Dedifferentiated amniotic fluid mesenchymal stem cell (primary cell): ENCODE results near the gene DOCK8.

Experiments used
- DNase-seq: peaks from one replicate; pipeline ENCODE4 v3.0.0-alpha.2; 2016; ENCODE audit errors: extremely low spot score

The DOCK8 gene

DNA sequence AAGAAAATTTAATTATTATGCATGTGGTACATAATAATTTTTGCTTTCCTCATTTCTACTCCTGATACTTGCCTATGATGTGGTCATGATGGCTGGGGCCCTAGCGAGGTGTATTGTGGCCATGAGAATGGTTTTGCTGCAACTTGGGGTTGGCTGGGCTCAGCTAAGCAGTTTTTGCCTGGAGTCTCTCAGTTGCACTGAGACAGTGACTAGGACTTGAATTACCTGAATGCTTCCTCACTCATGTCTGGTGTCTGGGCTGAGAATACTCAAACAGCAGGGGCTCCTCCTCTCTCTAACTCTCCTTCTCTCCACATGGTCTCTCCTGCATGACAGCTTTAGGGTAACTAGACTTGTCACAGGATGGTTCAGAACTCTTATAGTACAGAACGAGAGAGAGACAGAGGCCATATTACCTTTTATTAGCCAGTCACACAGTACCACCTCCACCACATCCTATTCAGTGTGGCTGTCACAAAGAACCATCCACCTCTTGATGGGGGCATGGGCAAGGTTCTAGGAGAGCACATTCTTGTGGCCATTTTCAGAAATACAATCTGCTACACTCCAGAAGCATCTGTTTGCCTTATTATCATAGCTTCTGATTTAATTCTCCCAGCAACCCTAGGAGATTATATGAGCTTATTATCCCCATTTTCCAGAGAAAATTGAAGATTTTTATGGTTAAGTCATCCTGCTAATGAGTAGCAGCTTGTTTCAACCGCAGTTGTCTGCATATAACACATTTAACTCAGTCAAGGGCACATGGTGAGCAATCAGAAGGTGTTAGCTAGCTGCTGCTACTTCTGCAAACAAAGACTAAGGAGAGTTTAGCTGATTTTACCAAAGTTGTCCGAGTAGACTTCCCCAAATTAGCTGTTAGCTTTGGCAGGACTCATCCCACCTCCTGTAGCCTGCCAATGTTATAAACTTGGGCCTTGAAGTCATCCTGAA, 245.1 kb downstream of the DOCK8 start:
- DNase-seq, result no peak

DNA sequence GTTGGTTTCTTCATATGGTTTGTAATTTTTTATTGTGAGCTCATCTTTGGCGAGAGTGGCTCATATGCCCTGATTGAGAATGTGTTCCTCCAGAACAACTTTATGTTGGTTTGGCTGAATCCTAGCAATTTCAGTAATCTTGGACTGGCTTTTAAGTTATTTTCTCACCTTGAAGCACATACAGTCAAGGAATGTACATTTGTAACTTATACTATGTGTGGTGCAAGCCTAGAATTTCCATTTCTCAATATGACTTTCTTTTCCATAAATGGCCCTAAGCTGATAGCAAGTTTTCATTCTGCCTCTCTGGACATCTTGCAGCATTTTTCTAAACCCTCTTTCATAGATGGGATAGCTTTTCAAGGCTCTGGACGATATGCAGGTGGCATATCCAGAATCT, 247.5 kb downstream of the DOCK8 start:
- no peak for DNase-seq

DNA sequence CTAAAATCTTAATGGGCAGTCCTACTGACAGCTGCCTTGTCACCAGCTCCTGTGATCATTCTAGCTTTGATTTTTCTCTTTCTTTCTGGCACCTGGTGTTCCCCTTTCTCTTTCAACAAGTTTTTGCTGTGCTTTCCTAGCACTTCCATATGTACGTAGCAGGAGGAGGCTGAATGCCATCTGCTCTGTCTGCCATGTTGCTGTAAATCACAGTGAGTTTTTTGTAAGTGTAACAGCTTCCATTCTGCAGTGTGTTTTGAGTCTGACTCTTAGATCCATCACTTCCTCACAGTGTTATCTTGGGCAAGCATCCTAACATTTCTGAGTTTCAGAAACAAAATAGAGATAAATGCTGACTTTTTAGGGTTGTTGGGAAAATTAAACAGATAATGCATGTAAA, 247.9 kb downstream of the DOCK8 start:
- DNase-seq, result no peak

DNA sequence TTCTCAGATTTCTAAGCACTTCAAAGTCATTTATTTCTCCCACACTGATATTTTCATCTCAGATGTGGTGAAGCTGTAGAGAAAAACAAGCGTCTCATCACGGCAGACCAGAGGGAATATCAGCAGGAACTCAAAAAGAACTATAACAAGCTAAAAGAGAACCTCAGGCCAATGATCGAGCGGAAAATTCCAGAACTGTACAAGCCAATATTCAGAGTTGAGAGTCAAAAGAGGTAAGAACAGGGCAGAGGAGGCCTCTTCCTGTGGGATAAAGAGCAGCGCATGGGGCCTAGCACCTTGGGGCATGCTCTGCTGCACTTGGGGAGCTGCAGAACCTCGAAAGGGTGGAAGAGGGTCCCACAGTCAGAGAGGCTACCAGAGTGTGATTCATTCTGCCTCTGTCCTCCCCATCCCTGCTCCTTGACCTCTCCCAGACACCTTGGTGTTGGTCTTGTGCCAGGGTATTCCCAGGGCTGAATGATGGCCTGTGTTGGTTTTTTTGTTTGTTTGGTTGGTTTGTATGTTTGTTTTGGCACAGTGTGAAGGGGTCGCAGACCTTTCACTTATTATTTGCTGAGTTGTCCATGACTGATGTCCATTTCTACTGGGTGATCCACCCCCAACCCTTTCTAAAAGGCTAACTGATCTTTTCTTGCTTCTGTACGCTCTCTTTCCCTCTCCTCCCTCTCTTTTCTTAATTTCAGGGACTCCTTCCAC, 248.9 kb downstream of the DOCK8 start:
- no peak for DNase-seq

DNA sequence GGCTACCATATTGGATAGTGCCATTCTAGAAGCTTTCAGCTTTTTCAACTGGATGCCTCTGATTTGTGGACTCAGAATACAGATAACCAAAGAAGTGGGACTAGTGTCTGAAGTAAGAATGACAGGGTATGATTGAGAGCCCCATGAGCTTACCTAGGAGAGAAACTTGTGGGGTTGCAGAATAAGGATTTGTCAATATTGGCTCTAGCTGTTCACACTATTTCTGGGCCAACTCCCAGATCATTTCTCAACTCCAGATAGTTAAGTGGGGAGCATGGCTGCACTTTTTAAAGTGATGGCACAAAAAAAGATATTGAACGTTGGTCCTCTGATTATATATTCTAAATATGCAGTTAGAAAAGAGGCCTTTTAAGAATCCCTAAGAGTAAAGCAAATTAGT, 252.1 kb downstream of the DOCK8 start:
- DNase-seq, result no peak

DNA sequence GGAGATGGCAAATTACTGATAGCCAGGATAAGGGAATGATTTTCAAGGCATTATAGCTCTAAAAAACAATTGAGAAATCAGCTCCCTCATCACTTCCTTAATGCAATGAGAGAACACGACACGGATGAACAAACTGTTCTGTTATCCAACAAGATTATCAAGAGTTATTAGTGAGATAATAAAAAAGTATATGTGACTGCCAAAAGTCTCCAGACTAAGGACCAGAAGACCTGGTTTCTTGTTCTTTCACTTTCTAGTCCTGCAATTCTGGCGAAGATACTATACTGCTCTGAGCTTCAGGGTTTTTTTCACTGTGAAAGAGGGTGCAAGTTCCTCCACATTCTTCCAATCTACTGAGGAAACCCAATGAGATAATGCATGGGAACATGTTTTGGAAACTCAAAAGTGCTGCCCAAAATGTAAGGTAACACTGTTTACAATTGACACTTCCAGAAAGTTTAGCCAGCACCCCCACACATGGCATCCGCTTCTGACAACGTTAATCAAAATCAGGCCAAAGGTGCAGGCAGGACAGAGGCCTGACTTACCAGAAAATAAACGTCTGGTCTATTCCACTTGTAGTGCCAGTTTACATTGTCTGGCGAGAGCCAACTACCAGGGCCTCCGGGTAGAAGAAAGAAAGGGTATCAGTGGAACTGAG, 254.2 kb downstream of the DOCK8 start:
- DNase-seq, result no peak

DNA sequence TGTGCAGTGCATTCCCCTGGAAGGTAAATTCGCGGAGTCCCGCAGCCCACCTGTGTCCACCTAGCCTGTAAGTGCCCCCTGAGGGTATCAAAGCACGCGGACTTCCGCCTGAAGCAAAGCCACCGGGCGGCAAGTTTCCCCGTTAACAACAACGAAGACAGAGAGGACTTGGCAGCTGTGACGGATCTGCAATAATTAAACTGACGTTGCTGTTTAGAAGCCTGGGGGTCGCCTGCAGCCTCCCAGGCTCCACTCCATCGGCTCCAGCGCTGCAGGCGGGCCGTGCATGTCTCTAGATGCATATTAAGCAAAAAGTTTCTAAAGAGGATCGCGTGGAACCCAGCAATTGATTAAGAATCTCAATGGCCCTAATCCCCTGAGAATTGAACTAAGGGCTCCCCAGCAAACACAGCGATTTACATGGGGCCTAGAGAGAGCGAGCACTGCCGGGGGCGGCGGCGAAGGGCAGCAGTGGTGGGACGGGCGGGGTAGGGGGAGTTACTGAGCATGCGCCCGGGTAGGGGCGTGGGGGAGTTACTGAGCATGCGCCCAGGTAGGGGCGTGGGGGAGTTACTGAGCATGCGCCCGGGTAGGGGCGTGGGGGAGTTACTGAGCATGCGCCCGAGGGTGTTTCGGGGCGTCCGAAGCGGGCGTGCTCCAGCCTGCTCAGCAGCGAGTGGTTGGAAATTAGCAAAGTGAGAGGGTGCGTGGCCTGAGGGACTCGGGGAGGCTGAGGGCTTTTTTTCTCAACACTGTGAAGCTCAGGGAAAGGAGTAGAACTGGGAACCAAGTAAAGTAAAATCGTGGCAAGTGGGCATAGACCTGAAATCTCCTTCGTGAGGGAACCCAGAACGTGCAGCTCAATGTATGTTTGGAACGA, 255.2 kb downstream of the DOCK8 start:
- DNase-seq, result peak; percentile 59

DNA sequence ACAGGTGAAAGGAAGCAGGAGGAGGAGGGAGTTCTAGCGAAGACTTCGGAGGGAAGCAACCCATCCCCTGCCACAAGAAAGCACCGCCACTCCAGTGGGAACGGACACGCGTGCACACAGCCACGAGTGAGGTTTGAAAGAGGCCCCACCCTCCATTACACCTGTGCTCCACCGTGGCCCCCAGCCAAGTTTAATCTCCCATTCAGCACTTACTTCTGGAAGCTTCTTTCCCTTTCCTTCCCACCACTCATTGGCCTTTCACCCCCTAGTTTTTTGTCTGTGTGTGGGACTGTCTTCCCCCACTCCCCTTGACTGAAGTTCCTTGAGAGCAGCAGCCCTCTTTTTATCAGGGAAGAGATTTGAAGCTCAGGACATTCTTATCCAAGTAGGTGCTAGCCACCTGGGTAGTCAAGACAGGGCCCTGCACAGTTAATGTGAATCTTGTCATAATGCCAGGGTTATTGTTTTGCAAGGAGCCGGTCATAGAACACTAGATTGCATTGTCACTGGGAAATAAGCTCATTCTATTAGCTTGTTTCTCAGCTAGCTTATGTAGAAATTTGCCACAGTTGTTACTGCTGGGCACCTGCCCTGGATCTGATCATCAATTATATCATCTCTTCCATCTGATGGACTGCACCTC, 256.0 kb downstream of the DOCK8 start:
- no peak for DNase-seq

DNA sequence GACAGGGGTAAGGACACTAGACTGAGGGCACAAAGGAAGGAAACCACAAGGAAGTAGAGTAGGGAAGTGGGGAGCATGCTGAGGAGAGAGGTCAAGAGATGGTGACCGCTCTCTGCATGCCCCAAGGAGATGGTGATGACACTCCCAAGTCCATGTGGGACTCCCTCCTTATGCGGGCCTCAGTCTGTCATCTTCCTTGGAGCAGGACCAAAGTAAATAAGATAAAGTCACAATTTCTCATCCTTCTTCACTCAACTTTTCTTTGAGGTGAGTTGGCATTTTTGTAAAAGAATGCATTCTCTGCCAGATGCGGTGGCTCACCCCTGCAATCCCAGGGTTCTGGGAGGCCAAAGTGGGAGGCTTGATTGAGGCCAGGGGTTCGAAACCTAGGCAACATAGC, 256.7 kb downstream of the DOCK8 start:
- no peak for DNase-seq

DNA sequence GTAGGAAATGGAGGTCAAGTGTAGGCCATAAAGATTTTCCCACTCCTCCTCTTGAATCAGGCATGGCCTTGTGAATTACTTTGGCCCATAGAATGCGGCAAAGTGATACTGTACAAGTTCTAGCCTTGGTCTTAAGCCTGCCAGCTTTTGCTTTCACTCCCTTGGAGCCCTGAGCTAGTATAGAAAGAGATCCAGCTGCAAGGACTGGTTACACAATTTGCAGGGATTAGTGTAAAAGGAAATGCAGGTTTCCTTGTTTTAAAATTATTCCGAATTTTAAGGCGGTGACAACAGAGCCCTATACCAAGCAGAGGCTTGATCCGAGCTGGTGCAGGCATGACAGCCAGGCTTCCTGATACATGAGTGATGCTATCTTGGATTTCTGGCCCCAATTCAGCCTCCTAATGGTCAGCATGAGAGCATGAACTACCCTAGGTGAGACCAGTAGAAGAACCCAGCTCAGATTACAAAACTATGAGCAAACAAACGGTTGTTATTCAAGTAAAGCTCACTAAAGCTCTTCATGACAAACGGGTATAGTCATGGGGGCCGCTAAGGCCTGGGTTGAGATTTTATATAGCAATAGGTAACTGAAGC, 257.9 kb downstream of the DOCK8 start:
- DNase-seq, result no peak

DNA sequence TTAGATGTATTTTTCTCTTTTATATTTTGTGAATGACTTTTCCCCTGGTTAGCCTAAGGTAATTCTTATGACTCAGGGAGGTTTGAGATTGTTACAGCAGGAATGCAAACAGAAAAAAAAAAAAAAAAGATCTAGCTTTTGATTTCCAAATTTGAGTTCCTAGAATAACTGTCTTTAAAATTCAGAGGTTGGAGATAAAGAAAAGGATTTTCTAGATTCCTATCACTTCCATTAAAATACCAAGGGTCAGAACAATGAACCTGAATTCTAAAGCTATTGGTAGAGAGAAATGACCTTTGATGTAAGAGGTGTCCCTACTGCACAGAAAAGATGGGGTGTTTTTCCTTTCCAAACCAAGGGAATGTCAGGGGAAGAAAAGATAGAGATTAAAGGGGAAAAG, 262.5 kb downstream of the DOCK8 start:
- DNase-seq, result no peak

DNA sequence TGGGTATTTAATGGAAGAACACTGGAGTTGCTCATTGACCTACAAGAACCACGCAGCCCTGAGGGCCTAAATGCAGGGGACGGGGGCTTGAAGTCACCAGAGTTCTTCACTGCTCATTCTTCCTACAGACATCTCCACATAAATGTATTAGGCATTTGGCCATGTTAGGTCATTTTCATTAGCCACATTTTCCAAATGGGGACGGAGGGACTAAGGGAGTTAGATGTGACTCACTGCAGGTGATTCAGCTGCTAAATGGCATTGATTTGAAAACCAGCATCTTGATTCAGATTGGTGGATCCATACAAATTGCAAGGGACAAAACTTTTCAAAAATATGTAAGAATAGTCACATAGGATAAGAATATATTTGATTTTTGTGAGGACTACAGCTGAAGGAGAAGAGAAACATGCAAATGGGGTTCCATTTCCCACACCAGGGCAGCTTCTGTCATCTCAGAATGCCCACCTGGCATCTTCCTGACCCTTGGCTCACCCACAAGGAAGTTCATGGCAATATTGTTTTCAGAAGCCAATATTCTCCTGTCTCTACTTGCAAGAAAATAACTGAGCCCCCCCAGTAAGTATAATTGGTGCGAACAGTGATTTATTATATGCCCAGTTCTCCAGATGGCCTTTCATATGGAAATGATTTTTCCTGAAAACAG, 264.8 kb downstream of the DOCK8 start:
- DNase-seq, result no peak

DNA sequence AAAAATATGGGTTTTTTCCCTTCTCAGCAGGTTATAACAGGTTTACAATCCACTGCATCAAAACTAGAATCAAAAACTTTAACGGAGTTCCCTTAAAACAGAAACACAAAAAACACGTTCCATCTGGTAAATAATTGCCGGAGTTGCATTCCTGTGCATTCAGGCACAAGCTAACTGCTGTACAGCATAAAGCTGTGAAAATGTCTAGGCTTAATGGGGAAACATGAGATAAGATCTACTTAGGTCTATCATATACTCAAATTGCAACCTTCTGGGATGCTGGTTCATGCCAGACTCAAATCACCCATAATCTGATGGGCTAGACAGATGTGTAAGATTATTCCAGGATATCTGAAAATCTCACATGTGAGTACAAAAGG, 265.3 kb downstream of the DOCK8 start:
- no peak for DNase-seq

DNA sequence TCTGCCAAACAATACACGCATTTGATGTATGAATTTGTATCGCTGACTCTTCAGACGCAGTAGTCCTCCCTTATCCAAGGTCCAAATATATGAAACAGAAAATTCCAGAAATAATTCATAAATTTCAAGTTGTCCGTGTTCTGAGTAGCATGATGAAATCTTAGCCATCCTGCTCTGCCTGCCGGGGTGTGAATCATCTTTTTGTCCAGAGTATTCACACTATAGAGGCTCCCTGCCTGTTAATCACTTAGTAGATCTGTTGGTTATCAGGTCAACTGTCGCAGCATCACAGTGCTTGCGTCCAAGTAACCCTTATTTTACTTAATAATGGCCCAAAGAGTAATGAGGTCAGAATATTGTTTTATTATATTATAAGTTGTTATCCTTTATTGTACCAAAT, 268.1 kb downstream of the DOCK8 start:
- DNase-seq, result no peak

DNA sequence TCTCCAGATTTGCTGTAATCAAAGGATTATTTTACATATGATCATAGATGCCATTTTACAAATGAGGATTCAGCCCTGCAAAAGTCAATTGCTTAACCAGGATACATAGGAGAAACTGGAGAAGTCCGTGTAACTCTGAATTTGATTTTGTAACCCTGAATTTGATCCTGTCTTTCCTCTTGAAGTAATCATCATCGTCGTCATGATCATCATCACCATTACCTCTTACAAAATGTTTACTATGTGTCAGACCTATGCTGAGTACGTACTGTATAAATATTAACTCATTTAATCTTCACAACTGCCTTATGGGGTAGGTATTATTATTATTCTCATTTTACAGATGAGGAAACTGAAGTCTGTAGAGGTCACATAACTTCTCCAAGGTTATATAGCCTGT, 271.5 kb downstream of the DOCK8 start:
- DNase-seq, result no peak

DNA sequence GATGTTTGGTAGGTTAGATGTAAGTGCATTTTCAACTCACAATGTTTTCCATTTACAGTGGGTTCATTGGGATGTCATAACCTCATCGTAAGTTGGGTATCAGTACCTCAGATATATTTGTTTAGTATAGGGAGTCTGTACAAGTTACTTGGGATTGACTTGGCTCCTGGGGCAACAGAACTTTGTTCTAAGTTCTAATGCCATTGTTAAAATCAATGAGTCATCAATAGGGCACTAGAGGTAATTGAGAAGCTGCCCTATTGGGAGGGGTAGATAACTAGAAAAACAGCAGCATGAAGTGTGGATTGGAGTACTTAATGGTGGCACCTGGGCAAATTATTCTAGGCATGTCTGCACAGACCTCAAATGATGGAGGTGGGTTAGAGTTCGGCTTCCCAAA, 272.8 kb downstream of the DOCK8 start:
- DNase-seq, result no peak

DNA sequence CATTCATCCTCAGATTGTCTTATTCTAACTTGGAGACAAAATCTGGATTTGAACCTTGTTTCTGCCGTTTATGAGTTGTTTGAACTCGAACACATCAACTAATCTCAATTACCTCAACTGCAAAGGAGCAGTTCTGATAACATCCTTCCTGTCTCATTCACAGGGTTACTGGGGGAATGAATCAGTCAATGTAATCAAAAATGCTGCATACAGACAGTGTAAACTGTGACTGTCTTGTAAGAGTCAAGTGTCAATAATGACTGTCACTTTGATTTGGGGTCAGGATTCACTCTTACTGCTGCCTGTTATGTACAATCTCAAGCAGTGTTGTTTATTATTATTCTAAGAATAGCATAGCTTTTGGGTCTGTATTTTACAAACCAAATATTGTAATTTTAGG, 273.8 kb downstream of the DOCK8 start:
- no peak for DNase-seq

DNA sequence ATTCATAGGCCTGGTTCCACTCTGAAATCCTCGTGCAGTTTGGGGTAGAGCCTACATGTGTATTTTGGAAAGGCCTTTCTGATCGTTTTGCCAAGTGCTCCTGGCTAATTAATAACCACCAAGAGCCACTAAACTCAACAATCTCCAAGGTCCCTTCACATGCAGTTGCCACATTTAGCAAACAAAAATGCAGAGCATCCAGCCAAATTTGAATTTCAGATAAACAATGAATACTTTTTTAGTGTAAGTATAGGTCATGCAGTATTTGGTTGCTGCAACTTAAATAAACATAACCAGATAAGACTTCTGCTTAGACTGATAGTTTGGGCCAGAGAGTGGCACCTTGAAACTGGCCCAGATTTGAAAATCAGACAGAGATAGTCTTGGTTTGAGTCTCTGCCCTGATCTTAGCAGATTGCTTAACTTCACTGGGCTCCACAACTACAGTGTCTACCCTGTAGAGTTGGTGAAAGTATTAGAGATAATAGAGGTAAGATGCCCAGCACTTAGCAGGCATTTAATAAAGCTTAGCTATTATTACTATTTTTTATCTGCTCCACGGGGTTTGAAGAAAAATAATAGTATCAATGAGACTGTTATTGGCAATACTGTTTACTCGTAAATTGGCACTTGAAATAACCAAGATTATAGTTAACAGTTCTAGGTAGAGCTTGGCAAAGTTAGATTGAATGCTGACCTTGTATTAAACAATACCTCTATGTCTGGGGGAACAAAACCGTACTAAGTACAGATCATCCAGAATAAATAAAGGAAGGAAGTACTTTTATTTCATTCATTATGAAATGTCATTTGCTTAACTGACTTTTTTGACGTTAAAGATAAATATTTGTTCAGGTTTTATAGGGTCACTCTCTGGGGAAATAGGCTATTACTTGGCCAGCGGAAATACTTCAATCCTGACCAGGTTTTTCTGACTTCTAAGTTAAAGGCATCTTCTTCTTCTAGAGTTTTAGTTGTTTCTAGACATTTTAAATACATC, 274.8 kb downstream of the DOCK8 start:
- DNase-seq, result no peak

DNA sequence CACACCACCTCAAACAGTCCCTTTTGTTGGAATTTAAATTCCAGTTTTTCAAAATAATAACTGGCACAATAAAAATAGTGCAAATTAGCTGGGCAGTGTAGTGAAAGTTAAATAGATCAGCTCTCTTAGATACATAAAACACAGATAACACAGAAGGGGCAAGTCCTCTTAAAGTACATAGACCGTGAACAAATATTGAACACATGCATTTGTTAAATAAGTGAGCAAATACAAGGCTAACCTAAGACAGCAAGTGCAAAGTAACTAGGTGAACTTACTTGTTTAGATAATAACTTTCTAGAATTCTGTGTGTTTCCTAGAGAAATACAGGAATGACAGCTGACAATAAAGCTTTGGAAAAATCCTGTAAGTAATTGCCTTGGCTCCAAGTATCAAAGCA, 280.1 kb downstream of the DOCK8 start:
- DNase-seq, result no peak
